ENCODE measurements around the gene OSTN.

The OSTN gene

GRCh38 chr3:191314109-191314728 is 115.2 kb downstream of the OSTN start:
- DNase-seq: no peak
